Testis (tissue), 2 donors: ENCODE measurements around the gene ARL6IP4.

Experiments used
- POLR2A ChIP-seq: fragments of 450-650 bp; IDR thresholded peaks from one replicate; pipeline ENCODE4 v1.6.1; 2017; ENCODE audit warnings: antibody characterized with exemption, mild to moderate bottlenecking, moderate library complexity
- TF ChIP-seq, protein P1 (sequence below), 3 experiments: fragments of 450-650 bp in 2 of 3; fragments of 200-600 bp in 1 of 3; sonication (generic) in 1 of 3; IDR thresholded peaks; one replicate each; pipeline ENCODE4 v1.5.1; 2016 to 2019; ENCODE audit warnings: antibody characterized with exemption in 3 of 3, mild to moderate bottlenecking in 2 of 3, moderate library complexity in 1 of 3

DNA sequence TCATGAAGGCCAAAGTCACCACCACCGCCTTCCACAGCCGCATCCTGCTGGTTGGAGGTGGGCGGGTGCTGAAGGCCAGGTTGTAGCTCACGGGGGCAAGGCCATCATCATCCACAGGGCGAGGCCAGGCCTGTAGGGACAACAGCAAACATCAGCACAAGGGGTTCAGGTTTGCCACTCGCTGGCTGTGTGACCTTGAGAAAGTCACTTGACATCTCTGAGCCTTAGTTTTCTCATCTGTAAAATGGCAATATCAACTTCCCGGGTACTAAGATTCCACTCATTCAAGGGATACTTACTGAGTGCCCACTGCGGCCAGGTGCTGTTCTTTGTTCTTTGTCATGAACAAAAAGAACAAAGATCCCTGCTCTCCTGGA lies 20.3 kb upstream of the ARL6IP4 start:
- TF ChIP-seq, protein P1, sequence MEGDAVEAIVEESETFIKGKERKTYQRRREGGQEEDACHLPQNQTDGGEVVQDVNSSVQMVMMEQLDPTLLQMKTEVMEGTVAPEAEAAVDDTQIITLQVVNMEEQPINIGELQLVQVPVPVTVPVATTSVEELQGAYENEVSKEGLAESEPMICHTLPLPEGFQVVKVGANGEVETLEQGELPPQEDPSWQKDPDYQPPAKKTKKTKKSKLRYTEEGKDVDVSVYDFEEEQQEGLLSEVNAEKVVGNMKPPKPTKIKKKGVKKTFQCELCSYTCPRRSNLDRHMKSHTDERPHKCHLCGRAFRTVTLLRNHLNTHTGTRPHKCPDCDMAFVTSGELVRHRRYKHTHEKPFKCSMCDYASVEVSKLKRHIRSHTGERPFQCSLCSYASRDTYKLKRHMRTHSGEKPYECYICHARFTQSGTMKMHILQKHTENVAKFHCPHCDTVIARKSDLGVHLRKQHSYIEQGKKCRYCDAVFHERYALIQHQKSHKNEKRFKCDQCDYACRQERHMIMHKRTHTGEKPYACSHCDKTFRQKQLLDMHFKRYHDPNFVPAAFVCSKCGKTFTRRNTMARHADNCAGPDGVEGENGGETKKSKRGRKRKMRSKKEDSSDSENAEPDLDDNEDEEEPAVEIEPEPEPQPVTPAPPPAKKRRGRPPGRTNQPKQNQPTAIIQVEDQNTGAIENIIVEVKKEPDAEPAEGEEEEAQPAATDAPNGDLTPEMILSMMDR (IDR thresholded peaks at IDR 0.05) = no peak
- no peak for TF ChIP-seq POLR2A
